GM18520 (cell line): ENCODE results near the gene NME5.

ENCODE experiments used
- ATAC-seq: cut with Tn5 transposase; IDR thresholded peaks from one replicate; pipeline ENCODE4 v1.9.1; 2021; ENCODE audit not compliant: unreplicated experiment

NME5 gene

GRCh38 chr5:138139781-138140090, 508 bp upstream of the NME5 start:
- ATAC-seq = no peak

GRCh38 chr5:138132543-138132942, 6.7 kb downstream of the NME5 start:
- ATAC-seq = no peak

DNA sequence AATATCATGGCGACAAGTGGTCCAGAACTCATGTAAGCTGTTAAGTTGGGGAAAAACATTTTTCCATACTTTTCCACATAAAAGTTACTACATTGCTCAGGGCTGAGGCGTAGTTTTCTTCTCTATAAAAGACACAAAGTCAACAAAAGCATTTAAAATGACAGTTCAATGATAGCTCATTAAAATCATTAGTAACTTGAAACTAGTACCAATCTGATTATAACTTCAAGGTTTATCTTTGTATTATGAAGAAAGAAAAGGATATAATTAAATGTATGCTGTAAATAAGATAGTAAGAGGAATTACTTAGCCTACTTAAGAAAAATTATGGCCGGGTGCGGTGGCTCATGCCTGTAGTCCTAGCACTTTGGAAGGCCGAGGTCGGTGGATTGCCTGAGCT, 9.9 kb downstream of the NME5 start:
- no peak for ATAC-seq

DNA sequence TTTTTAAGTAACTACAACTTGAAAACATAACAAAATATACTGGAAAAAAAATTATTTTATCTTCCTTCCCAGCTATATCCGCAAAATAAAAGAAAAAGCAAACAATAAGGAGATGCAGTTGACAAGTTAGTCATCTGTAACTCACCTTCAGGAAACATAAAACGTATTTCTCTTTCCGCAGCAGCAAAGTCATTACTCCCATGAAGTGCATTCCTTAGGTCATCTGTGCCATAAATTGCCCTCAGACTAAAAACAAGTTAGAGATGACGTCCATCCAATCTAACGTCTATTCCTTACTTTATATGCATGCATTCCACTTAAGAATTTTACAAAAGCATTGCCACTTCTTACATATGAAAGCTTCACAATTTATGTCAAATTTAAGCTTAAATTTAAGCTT, 10.9 kb downstream of the NME5 start:
- no peak for ATAC-seq

DNA sequence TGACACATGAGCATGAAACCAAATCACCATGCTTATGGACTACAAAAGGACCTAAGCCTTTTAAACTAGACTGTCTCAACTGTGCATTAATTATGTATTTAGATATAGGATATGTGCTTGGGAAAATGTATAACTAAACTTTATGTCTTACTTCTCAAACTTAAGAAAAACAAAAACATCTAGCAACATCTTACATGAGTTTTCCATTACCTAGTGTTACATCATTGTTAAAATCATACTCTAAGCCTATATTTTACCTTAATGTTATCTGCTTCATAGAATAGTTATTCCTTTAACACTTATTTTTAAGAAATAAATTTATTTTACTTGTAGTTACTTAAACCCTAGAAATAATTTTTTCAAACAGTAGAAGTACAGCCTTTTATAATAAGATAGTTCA, 24.0 kb downstream of the NME5 start:
- ATAC-seq = no peak

- no peak for ATAC-seq
These were observed 27.3 kb downstream of the NME5 start for GRCh38 chr5:138111937-138112336.

DNA sequence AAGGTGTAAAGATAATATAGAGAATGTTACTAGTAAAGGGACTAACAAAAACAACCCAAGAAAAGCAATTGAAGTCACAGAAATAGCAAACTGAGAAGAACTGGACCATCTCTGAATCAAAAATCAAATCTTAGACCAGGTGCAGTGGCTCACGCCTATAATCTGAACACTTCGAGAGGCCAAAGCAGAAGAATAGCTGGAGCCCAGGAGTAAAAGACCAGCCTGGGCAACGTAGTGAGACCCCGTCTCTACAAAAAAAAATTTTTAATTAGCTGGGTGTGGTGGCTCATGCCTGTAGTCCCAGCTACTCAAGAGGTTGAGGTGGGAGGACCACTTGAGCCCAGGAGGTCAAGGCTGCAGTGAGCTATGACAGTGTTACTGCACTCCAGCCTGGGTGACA, 28.0 kb downstream of the NME5 start:
- no peak for ATAC-seq

- no peak for ATAC-seq
These were observed 28.8 kb downstream of the NME5 start for GRCh38 chr5:138110266-138110963.

DNA sequence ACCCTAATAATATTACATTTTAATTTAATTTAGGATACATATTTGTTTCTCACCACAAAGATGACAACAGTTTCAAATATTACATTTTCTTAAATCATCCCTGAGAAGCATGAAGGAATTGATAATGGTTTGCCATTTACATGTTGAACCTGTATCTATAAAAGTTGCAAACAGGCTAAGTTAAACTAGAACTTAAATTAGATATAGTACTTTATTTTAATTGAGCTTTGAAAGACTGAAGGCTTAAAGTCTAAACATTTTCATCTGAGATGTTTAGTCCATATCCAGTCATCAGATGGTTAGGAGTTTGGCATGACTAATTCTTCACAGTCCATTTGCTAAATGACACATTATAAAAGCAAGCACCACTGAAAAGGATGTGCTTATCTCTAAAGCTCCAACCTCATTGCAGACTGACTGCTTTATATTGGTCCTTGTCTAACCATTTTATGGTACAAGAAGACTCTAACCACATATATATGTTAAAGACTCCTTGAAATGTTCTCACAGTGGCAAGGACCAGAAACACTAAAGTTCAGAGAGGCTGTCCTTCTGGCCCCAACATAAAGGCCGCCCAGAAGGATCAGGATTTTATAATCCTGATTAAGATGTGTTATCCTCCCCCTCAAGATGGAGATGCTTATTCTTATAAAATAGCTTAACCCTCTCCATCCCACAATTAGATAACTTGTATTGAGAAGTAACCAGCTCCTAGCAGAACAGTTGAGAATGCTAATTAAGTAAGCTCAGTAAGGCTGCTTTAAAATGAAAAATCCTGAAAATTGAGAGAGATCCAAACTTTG, 29.6 kb downstream of the NME5 start:
- no peak for ATAC-seq

DNA sequence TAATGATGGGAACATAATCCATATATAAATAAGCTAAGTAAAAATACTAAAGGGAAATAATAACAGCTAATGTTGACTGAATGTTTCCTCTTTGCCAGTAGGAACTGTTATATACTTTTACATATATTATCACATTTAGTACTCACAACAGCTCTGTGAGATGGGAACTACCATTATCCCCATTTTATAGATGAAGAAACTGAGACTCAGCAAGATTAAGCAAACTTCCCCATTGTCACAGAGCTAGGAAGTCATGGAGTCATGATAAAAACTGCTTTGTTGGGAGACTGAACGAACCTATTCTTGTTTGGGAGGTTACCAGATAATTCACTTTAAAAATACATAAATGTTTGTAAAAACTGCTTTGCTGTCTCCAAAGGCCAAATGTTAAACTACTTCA, 32.0 kb downstream of the NME5 start:
- ATAC-seq = no peak

DNA sequence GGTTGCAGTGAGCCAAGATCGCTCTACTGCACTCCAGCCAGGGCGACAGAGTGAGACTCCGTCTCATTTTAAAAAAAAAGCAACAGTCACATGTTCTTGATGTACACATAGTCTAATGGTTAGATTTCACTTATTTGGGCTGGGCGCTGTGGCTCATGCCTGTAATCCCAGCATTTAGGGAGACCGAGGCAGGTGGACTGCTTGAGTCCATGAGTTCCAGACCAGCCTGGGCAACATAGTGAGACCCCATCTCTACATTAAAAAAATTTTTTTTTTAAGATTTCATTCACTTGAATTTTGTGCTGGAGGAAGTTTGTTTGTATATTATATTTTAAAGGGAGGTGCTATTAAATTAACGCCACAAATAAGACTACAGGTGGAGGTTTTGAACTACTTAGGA, 33.5 kb downstream of the NME5 start:
- ATAC-seq = no peak

GRCh38 chr5:138103319-138103637, 36.0 kb downstream of the NME5 start:
- no peak for ATAC-seq

DNA sequence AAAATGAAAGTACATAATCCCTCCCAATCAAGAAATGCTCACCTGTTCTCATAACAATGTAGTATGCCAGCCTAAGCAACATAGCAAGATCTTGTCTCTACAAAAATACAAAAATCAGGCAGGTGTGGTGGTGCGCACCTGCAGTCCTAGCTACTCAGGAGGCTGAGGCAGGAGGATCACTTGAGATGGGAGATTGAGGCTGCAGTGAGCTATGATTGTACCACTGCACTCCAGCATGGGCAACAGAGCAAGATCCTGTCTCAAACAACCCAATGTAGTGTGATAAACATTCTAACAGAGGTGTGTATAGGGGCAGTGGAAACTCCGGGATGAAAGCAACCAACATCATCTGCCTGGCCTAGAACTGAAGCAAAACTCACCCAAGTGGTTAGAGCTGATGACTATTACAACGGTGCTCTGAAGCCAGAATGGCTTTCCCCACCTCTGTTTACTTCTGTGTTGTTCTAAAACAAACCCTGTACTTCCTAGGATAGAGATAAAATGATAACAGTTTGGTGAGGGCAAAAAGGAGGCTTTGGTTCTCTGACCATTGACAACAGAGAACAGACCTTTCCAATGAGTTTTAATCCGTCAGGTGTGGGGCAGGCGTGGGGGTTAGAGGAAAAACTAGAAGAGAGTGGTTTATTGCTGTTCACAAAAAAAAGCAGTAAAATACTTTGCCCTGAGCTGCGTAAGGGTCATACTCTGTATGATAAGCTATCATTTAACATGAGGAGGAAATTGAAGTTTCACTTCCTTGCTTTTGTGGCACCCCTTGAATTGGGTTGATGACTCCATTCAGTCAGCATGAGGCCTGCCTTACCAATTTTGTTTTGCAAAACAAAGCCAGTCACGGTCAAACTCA, 36.5 kb downstream of the NME5 start:
- no peak for ATAC-seq

GRCh38 chr5:138096997-138097828, 42.0 kb downstream of the NME5 start:
- no peak for ATAC-seq

DNA sequence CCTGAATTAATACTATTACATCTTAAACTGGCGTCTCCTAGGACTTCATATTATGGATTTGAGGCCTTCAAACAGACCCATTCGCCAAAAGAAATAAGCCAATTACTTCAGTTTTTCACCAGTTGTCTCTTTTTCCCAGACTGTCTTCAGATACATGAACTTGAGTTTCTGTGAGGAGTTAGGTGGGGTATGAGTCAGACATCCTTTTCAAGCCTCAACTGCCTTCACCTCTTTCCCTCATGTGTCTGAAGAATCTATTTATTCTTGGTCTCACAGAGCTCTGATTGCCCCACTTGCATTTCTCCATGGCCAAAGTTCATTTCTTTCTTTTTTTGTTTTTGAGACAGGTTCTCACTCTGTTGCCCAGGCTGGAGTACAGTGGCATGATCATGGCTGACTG, 42.9 kb downstream of the NME5 start:
- ATAC-seq = no peak

DNA sequence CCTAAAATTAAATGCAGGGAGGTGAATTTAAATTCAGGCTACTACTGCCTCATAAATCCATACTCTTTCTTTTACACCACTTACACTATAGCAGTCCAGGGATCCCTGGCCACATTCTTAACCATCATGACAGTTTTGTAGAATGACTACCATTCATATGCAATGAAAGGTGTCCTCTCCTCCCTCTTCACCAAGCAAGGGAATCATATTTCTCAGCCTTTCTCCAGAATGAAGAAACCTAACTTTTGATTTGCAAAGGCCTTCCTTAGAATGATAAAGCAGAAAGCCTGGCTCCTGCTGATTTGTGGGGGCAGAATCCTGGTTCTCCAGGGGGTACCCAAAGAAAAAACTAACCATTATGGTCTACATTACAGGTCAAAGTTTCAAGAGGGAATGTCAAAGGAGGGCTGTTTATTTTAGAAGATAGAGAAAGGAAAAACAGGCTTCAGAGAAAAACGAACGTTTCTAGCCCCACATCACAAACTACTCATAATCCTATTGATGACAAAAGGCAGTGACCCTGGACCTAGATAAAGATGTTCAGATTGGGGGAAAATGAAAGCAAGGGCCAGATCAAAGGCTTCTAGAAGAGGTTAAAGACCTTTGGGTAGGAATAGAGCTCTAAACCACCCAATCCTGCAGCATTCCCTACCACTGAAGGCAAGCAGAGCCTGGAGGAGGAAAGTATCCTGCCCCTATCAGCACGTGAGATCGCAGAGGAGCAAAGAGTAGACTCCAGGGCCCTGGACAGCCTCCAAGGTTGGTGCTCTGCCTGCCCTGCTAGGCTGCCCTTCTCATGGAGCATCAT, 43.9 kb downstream of the NME5 start:
- ATAC-seq = no peak

- no peak for ATAC-seq
These were observed 46.2 kb downstream of the NME5 start for GRCh38 chr5:138093036-138093435.

GRCh38 chr5:138092301-138092700, 46.9 kb downstream of the NME5 start:
- no peak for ATAC-seq

- no peak for ATAC-seq
These were observed 47.5 kb downstream of the NME5 start for GRCh38 chr5:138091685-138092084.

- ATAC-seq = no peak
These were observed 55.5 kb downstream of the NME5 start, which contains the start of gene WNT8A for GRCh38 chr5:138083702-138084101. Gene WNT8A (plus strand): TSS chr5:138084033. CDS start chr5:138084128, 95 bp downstream.
